Ramos (cell line): Measurements from ENCODE around the gene ACADSB.

ENCODE experiments used
- in situ Hi-C: fragments of 300-500 bp; cut with MboI; formaldehyde crosslinking; loops from one replicate; pipeline ENCODE4 v1.14.3; 2022; ENCODE audit warnings: low sequenced_read_pairs; ENCODE audit not compliant: unreplicated experiment

Gene ACADSB

DNA sequence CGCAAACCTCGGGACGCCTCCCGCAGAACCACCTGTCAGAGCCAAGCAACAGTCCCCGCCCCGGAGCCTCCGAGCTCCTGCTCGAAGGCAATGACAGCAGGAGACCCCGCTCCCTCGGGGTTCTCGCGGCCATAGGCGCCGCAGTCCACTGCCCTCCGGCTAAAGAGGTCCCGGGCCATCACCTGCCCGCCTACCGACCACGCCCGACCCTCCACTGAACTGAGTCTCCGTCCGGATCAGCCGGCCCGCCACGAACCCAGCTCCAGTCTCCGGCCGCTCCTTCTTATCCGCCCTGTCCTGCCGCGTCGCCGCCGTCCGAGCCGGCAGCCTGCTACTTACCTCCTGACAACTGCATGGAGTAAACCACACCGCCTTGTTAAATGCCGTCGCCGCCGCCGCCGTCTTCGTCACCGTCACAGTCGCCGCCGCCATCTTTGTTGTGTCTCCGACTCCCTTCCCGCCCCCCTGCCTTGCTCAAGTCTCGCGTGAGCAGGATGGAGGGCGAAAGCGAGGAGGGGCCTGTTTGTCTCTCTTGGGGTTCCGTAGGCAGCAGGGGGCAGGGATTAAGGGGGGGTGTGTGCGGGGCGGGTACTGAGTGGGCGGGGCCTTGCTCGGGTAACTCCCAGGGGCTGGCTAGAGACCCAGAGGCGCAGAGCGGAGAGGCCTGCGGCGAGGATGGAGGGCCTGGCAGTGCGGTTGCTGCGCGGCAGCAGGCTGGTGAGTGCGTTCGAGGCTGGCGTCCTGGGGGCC is at the start of gene ACADSB, which contains the start of gene IKZF5:
TSS of gene ACADSB (plus strand) at position 652 of the 750 bp plus-strand sequence. CDS start at position 676, 24 bp downstream.
TSS of gene IKZF5 (minus strand) at position 441 of the 750 bp plus-strand sequence. CDS start 10,170 bp downstream, outside the sequence.
- in situ Hi-C loops, result no loop called here

DNA sequence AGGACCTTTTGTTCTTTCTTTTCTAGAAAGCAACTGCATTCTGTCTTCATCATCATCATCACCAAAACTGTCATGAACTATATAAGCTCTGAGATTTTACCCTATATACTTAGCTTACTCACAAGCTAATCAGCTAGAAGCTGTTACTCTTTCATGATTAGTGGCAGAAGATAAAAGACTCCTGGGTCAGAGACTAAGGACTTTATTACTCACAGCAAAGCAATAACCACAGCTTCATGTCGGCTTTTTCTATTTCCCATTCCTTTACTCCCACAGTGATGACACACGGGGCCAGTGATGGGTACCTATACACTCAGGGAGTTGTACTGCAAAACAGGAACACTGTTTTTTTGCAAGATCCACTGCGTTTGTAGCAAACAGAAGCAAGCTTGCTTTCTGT is 46.4 kb upstream of the ACADSB start:
- in situ Hi-C loops, result no loop called here

DNA sequence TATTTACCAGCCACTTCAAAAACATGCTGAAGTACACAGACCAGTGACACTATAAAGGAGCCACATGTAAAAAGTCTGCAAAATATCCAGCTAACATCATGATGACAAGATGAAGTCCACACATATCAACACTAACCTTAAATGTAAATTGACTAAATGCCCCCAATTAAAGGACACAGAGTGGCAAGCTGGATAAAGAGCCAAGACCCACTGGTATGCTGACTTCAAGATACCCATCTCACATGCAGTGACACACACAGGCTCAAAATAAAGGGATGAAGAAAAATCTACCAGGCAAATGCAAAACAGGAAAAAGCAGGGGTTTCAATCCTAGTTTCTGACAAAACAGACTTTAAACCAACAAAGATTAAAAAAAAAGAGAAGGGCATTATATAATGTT is 41.9 kb upstream of the ACADSB start:
- in situ Hi-C loops, result no loop called here

DNA sequence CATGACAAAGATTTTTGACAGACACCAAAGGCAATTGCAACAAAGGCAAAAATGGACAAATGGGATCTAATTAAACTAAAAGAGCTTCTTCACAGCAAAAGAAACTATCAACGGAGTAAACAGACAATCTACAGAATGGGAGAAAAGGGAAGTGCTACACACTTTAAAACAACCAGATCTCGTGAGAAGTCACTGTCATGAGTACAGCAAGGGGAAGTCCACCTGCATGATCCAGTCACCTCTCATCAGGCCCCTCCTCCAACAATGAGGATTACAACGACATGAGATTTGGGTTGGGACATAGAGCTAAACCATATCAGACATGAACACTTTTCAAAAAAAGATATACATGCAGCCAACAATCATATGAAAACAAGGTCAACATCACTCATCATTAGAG is 40.1 kb upstream of the ACADSB start:
- in situ Hi-C loops, result no loop called here

DNA sequence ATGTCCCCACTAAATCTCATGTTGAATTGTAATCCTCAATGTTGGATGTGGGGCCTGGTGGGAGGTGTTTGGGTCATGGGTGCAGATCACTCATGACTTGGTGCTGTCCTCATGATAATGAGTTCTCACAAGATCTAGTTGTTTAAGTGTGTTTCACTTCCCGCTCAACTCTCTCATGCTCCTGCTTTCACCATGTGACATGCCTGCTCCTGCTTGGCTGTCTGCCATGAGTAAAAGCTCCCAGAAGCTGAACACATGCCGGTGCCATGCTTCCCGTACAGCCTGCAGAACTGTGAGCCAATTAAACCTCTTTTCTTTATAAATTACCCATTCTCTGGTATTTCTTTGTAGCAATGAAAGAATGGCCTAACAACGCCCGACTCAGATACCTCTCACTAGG is 34.8 kb upstream of the ACADSB start:
- in situ Hi-C loops, result no loop called here

DNA sequence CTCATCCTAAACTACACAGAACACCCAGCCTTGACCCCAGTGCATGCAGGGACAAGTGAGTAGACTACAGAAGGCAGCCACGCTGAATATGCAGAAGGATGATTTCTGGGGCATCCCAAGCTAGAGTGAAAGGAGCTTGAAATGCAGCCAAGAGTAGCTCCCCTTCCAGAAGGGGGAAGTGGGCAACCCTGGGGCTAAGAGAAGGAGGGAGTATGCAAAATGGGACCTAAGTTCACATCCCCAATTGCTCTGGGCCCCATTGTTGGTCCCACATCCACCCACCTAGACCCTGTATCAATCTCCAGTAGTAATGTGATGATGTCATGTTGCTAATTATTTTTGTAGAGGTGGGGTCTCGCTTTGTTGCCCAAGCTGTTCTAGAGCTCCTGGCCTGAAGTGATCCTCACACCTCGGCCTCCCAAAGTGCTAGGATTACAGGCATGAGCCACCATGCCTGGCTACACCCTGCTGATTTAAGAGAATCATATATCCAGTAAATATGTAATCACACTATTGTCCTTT is 34.2 kb upstream of the ACADSB start:
- in situ Hi-C loops, result no loop called here

DNA sequence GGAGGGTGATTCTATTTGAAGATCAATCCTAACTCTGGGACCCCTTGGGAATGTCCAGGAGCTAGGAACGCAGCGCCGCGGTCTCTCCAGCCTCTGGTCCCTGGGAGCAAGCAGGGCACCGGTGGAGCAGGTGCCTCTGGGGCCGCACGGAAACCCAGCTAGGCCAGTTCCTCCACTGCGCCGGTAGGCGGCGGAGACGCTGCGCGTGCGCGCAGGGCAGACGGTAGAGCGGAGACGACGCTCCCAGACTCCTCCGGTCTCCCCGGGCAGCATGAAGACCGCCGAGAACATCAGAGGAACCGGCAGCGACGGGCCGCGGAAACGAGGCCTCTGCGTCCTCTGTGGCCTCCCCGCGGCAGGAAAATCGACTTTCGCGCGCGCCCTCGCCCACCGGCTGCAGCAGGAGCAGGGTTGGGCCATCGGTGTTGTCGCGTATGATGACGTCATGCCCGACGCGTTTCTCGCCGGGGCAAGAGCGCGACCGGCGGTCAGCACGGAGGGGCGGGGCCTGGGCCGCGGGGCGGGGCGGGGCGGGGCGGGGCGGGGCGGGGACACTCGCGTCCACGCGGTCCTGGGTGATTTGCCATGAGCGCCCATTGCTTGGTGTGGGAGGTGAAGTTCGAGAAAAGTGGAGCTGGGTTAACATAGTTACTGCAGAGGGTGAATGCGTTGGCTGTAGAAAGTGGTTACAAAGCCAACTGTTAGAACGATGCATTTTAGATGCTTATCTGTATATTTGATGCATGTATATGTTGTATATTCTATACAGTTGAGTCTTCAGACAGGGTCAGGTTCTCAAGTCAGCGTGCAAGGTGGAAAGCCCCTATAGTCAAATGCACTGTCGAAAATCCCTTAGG is 28.4 kb upstream of the ACADSB start, which contains the start of gene PSTK:
TSS of gene PSTK (plus strand) at position 193 of the 857 bp plus-strand sequence. CDS start at position 272, 79 bp downstream.
- in situ Hi-C loops, result no loop called here

DNA sequence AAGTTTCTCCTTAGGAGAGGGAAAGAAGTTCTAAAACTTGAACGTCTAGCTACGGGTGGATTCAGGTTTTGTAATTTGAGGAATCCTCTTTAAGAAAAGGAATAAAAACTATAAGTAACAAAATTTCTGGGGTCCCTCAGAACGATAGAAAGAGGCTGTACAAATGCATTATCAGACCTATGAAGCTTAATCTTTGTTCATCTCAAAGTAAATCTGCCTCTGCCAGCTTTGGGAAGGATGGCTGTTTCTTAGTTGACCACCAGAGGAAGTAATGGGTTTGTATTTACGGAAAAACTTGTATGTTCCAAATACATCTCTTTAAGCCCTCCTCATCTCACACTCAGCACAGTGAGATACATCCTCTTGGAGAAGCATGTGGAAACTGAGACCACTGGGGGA is 27.7 kb upstream of the ACADSB start:
- in situ Hi-C loops, result no loop called here

DNA sequence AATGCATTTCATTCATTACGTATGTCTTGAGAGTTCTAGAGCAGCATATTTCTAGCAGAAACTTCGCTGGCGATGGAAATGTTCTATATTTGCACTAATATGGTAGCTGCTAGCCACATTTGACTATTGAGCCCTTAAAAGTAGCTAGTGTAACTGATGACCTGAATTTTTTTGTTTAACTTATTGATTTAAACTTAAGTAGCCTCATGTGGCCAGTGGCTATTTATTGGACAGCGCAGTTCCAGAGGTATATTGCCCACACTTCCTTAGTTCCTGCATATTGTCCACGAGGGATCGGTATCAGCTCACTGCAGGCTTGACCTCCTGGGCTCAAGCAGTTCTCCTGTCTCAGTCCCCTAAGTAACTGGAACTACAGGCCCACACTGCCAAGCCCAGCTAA is 24.9 kb upstream of the ACADSB start:
- in situ Hi-C loops, result no loop called here

DNA sequence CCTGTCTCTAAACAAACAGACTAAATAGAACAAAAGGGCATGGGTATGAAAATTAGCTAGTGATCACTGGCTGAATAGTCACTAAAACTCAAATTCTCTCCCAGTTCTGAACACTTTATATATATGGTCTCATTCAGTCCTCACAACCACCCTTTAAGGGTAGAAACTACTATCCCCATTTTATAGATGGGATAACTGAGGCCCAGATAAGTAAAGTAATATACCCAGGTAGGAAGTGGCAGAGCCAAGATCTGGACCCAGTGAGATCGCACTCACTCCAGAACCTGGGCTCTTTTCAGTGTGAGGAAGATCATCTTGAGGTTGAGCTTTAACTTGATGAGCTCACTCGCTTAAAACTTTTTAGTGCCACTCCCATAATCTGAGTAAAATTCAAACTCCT is 24.1 kb upstream of the ACADSB start:
- in situ Hi-C loops, result no loop called here

DNA sequence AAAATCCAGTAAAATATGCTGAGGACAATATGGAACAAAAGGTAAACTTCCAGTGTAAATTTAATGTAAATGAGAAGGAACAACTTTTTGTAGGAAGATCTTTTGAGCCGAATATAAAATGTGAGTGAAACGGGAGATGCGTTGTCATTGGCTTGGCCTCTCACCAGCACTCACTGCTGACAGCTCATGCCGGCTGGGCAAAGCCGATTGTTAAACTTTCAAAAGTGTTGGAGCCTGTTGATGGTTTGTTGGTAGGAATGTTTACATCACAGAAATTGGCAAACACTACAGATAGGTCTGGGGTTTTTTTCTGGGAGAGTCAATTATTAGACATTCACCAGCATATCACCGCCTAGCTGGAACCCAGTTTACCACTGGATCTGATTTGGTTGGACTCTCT is 22.5 kb upstream of the ACADSB start:
- in situ Hi-C loops, result no loop called here

DNA sequence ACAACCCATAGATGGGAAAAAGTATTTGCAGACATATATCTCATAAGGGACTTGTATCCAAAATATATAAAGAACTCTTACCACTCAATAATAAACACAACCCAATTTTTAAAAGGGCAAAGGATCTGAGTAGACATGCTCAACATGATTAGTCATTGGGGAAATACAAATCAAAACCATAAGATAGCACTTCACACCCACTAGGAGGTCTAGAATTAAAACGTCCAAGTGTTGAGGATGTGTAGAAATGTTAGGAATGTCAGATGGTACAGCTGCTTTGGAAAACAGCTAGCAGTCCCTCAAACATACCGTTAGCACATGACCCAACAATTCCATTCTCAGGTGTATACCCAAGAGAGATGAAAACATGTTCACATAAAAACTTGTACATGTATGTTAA is 20.3 kb upstream of the ACADSB start:
- in situ Hi-C loops, result no loop called here

DNA sequence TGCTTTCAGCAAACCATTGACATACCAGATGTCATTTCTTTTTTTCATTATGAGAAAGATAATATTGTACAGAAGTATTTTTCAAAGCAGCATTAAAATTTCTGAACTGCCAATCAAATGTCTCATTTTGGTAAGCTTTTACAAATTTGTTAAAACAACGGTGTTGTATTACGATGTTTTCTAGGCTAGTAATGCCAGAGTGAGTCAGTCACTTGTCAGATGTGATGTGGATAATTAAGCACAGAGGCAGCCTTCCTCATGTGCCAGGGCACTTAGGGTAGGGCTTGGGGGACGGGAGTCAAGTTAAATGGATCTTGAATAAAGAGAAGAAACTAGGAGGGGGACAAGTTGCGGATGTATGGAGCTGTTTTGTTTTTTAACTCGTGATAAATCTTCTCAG is 18.5 kb upstream of the ACADSB start:
- in situ Hi-C loops, result no loop called here

DNA sequence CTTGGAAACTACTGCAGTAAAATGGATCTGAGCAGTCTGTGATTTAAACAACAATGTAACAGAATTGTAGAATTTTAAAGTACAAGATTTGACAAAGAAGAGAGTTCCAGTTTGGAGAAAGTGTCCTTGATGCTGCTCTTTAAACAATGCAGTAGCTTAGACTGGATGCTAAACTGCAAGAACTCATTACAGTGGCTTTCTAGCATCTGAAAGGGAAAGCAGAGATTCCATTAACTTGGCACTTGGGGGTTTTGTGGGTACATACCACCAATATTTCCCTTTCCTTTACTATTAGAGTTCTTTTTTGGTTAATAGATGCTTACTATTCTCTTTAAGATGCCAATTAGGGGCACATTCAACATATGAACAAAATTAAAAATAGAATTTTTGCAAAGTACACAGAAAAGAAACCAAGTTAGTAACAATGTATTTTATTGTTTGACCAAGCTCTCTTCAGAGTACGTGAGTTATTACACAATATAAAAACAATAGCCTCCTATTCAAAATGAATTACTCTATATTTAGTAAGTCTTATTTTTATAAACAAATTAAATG is 16.7 kb upstream of the ACADSB start:
- in situ Hi-C loops, result no loop called here

DNA sequence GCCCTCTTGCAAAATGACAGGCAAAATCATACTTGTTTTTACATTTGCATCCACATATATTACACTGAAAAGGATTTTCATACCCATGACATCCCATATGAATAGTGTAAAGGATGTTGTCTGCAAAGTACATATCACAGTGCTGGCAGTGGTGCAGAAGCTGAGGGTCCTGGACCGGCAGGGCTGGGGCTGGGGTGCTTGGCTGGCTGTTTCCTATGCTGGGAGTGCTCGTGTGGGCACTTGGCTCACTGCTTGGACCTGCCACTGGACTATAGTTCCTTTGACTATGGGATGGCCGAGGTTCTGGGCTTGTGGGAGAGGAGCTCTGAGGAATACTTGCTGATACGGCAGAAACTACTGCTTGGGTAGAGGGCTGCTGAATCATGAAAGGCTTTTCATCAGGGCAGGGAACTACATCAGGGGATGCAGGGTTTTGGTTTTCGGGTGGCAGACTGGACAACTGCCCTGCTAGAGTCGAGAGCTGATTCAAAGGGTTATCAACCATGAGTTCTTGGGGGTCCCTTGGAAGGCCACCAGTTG is 14.9 kb upstream of the ACADSB start:
- in situ Hi-C loops, result no loop called here

DNA sequence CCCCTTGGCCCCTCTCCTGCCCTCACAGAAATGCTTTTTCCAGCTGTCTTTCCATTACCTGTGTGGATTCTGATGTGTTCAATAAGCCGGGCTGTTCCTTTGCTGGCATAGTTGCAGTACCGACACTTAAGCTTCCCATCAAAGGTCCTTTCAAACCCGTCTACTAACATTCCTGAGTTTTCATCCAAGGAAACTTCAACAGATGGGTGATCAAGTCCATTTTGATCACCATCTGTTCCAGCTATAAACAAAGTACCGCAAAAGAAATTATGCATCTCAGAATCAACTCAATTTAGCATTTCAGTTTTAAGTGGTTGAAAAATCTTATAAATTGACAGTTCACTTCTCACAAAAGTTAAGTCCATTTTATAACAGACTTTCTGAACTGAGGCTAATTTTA is 12.9 kb upstream of the ACADSB start:
- in situ Hi-C loops, result no loop called here

DNA sequence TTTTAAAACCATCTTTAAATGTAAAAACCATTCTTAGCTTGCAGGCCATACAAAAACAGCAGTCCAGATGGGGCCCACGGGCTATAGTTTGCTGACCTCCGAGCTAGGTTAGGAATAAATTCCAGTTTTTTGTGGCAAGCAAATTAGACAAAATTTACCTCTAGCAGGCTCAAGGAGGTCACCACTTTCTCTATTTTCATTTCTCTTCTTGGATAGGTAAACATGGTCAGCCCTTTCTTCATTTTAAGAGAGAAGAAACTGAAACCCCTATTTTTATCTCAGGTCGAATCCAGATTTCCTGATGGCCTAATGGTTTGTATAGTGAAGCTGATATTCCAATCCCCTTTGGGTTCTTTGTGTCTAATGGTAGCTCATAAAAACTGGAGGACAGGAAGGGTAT is 10.9 kb upstream of the ACADSB start:
- in situ Hi-C loops, result no loop called here

DNA sequence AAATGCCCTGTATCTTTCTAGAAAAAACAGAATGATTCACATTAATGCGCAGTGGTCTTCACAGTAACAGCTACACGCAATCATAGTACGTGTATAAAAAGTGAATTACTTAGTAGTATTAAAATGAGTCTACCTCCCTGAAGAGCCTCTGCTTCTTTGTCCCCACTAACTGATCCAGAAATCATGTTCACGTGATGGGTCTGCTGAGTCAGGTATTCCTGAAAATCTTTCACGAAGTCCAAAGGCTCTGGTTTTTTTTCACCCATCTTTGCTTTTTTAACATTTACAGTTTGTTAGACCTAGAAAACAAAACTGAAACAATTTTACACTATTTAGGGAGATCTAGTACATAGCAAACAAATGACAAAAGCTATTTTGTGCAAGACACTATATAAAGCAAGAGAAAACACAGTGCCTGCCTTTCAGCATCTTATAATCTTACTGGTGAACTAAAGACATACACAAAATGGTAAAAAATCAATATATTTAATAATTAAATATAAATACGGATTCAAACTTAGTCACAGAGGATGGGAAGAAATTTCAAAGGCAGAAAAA is 10.4 kb upstream of the ACADSB start:
- in situ Hi-C loops, result no loop called here

DNA sequence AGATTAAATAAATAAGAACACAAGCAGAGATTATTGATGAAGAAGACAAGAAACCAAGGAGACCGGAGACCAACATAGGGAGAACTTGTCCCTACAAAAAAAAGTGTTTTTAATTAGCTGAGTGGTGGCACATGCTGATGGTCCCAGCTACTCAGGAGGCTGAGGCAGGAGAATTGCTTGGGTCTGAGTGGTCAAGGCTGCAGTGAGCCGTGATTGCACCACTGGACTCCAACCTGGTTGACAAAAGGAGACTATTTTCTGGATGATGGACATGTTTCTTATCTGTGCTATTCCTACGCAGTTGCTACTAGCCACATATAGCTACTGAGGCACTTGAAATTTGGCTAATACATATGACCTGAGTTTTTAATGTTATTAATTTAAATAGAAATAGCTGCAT is 9.9 kb upstream of the ACADSB start:
- in situ Hi-C loops, result no loop called here

DNA sequence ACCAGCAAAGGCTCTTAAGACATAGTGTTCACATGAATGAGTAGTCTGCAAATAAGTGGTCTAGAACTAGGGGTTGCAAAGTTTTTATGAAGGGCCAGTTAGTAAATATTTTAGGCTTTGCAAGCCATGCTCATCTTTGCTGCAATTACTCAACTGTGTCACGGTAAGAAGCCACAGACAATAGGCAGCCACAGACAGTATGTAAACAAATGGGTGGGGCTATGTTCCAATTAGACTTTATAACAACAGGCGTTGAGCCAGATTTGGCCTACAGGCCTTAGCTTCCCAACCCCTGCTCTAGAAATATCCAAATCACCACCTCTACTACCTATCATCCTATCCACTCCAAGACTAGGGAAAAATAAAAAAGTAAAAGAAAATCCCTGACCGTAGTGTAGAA is 9.5 kb upstream of the ACADSB start:
- in situ Hi-C loops, result no loop called here
